GM21381 (cell line): ENCODE results near the gene CCDC178.

Source experiments
- ATAC-seq: cut with Tn5 transposase; IDR thresholded peaks from one replicate; pipeline ENCODE4 v1.9.1; 2021; ENCODE audit warnings: mild to moderate bottlenecking, moderate library complexity; ENCODE audit not compliant: unreplicated experiment

CCDC178 gene

GRCh38 chr18:33135951-33136660, 304.4 kb downstream of the CCDC178 start:
- ATAC-seq, result no peak

GRCh38 chr18:33132657-33133056, 307.9 kb downstream of the CCDC178 start:
- ATAC-seq, result no peak

GRCh38 chr18:33128581-33128980, 311.9 kb downstream of the CCDC178 start:
- ATAC-seq, result no peak

GRCh38 chr18:33123862-33124518, 316.5 kb downstream of the CCDC178 start:
- ATAC-seq, result no peak

- no peak for ATAC-seq
Measured at GRCh38 chr18:33116376-33116775, 324.1 kb downstream of the CCDC178 start.

GRCh38 chr18:33115917-33116316, 324.6 kb downstream of the CCDC178 start:
- ATAC-seq, result no peak

GRCh38 chr18:33115476-33115875, 325.0 kb downstream of the CCDC178 start:
- no peak for ATAC-seq

- no peak for ATAC-seq
Measured at GRCh38 chr18:33114749-33115148, 325.8 kb downstream of the CCDC178 start.

- no peak for ATAC-seq
Measured at GRCh38 chr18:33113416-33113815, 327.1 kb downstream of the CCDC178 start.

- ATAC-seq, result no peak
Measured at GRCh38 chr18:33107511-33107910, 333.0 kb downstream of the CCDC178 start.

GRCh38 chr18:33101316-33101715, 339.2 kb downstream of the CCDC178 start:
- ATAC-seq, result no peak

- no peak for ATAC-seq
Measured at GRCh38 chr18:33099626-33100025, 340.9 kb downstream of the CCDC178 start.

- ATAC-seq, result no peak
Measured at GRCh38 chr18:33097126-33097525, 343.4 kb downstream of the CCDC178 start.

GRCh38 chr18:33090461-33090860, 350.1 kb downstream of the CCDC178 start:
- ATAC-seq, result no peak

GRCh38 chr18:33076601-33077000, 363.9 kb downstream of the CCDC178 start:
- no peak for ATAC-seq

GRCh38 chr18:33074125-33074524, 366.4 kb downstream of the CCDC178 start:
- ATAC-seq, result no peak

- ATAC-seq, result no peak
Measured at GRCh38 chr18:33062834-33063364, 377.6 kb downstream of the CCDC178 start.

- ATAC-seq, result no peak
Measured at GRCh38 chr18:33052886-33053285, 387.6 kb downstream of the CCDC178 start.

- ATAC-seq, result no peak
Measured at GRCh38 chr18:33051407-33051806, 389.1 kb downstream of the CCDC178 start.

GRCh38 chr18:33040213-33040612, 400.3 kb downstream of the CCDC178 start:
- ATAC-seq, result no peak

GRCh38 chr18:33034945-33035344, 405.6 kb downstream of the CCDC178 start:
- no peak for ATAC-seq

- ATAC-seq, result no peak
Measured at GRCh38 chr18:33034212-33034611, 406.3 kb downstream of the CCDC178 start.
